Measurements from ENCODE around the gene ISCA2. TPM values are rescaled to one million over a fixed set of nuclear protein-coding genes. Genes with fewer than 3 reads are reported as not detected.
A peak's percentile ranks its signal among the peaks of the same experiment; 100 is the strongest.

ISCA2 gene
- total and polyA plus RNA-seq, 4 donors, result 19.7 to 24.7 (median 21.5) TPM

GRCh38 chr14:74495356-74495755 lies 1.8 kb downstream of the ISCA2 start:
- H3K9me3 ChIP-seq (ENCODE audit: control insufficient read depth in 4 of 4, insufficient read depth in 3 of 4, low read length in 3 of 4), result no peaks in the 10 kb centered on the region
- ATAC-seq (ENCODE audit: insufficient read depth, low FRiP score) (no peak), DNase-seq (no peak)
- TF ChIP-seq, protein P1, sequence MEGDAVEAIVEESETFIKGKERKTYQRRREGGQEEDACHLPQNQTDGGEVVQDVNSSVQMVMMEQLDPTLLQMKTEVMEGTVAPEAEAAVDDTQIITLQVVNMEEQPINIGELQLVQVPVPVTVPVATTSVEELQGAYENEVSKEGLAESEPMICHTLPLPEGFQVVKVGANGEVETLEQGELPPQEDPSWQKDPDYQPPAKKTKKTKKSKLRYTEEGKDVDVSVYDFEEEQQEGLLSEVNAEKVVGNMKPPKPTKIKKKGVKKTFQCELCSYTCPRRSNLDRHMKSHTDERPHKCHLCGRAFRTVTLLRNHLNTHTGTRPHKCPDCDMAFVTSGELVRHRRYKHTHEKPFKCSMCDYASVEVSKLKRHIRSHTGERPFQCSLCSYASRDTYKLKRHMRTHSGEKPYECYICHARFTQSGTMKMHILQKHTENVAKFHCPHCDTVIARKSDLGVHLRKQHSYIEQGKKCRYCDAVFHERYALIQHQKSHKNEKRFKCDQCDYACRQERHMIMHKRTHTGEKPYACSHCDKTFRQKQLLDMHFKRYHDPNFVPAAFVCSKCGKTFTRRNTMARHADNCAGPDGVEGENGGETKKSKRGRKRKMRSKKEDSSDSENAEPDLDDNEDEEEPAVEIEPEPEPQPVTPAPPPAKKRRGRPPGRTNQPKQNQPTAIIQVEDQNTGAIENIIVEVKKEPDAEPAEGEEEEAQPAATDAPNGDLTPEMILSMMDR (IDR thresholded peaks at IDR 0.05; ENCODE audit: control extremely low read depth, extremely low read depth), result no peak
- peaks cover 0 to 11% (median 1%) of the 10 kb centered on the region in 4 donors for H3K36me3 ChIP-seq (ENCODE audit: control insufficient read depth in 4 of 4, insufficient read depth in 4 of 4, low read length in 4 of 4)
- no peak overlapping the region for H3K27ac ChIP-seq (ENCODE audit: low read depth in 1 of 2, low read length in 1 of 2)
- H3K27me3 ChIP-seq (ENCODE audit: control insufficient read depth in 3 of 3, insufficient read depth in 3 of 3, low read length in 2 of 3), result peaks cover 0 to 4% (median 0%) of the 10 kb centered on the region in 3 donors
- H3K9ac ChIP-seq (ENCODE audit: insufficient read depth in 1 of 2, low read length in 2 of 2), result no peak overlapping the region
- WGBS, 2 donors, result 35 to 53% methylated on average over 2 of the region's 2 CpGs
- no peak overlapping the region for H3K4me3 ChIP-seq
- H3K4me1 ChIP-seq (ENCODE audit: control insufficient read depth in 5 of 5, insufficient read depth in 5 of 5, low read length in 5 of 5), result peaks cover 0 to 22% (median 15%) of the 10 kb centered on the region in 5 donors

- H3K4me3 ChIP-seq, result no peak overlapping the region
- H3K4me1 ChIP-seq (ENCODE audit: control insufficient read depth in 5 of 5, insufficient read depth in 5 of 5, low read length in 5 of 5), result peaks cover 0 to 8% (median 0%) of the 10 kb centered on the region in 5 donors
- ATAC-seq (ENCODE audit: insufficient read depth, low FRiP score) (no peak), DNase-seq (no peak)
- no peak overlapping the region for H3K27ac ChIP-seq (ENCODE audit: low read depth in 1 of 2, low read length in 1 of 2)
- 88 to 89% methylated on average over 10 of the region's 10 CpGs for WGBS, 2 donors
- no peaks in the 10 kb centered on the region for H3K9me3 ChIP-seq (ENCODE audit: control insufficient read depth in 4 of 4, insufficient read depth in 3 of 4, low read length in 3 of 4)
- TF ChIP-seq, protein P1 (IDR thresholded peaks at IDR 0.05; ENCODE audit: control extremely low read depth, extremely low read depth), result no peak
- H3K27me3 ChIP-seq (ENCODE audit: control insufficient read depth in 3 of 3, insufficient read depth in 3 of 3, low read length in 2 of 3), result no peaks in the 10 kb centered on the region
- peaks cover 0 to 7% (median 2%) of the 10 kb centered on the region in 4 donors for H3K36me3 ChIP-seq (ENCODE audit: control insufficient read depth in 4 of 4, insufficient read depth in 4 of 4, low read length in 4 of 4)
- no peak overlapping the region for H3K9ac ChIP-seq (ENCODE audit: insufficient read depth in 1 of 2, low read length in 2 of 2)
Measured at GRCh38 chr14:74500417-74501134, 7.0 kb downstream of the ISCA2 start.

DNA sequence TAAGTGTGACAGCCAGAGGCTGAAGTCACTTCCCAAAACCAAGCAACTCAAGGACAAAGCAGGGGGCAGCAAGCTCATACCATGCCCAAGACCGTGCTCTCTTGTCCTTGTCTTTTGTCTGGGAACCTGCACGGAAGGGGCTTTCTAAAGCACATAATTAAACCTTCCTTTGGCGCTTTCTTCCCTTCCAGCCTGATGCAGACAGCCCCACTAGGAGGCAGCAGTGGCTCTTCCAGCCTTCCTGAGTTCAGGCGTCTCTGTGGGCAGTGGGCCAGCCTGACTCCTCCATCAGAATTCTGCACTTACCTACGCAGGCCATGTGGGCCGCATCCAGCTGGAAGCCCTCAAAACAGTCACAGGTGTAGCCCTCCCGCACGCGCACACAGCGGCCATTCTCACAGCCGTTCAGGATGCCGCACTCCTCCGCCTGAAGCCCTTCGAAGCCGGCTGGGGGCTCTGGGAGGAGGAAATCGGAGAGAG lies 7.6 kb downstream of the ISCA2 start:
- Histone ChIP-seq H3K4me1 (ENCODE audit: control insufficient read depth in 5 of 5, insufficient read depth in 5 of 5, low read length in 5 of 5) (peaks cover 0 to 8% (median 0%) of the 10 kb centered on the region in 5 donors), H3K27me3 (ENCODE audit: control insufficient read depth in 3 of 3, insufficient read depth in 3 of 3, low read length in 2 of 3) (no peaks in the 10 kb centered on the region), H3K9ac (ENCODE audit: insufficient read depth in 1 of 2, low read length in 2 of 2) (no peak overlapping the region), H3K27ac (ENCODE audit: low read depth in 1 of 2, low read length in 1 of 2) (no peak overlapping the region), H3K36me3 (ENCODE audit: control insufficient read depth in 4 of 4, insufficient read depth in 4 of 4, low read length in 4 of 4) (peaks cover 0 to 4% (median 1%) of the 10 kb centered on the region in 4 donors), H3K9me3 (ENCODE audit: control insufficient read depth in 4 of 4, insufficient read depth in 3 of 4, low read length in 3 of 4) (no peaks in the 10 kb centered on the region), H3K4me3 (no peak overlapping the region)
- TF ChIP-seq, protein P1 (IDR thresholded peaks at IDR 0.05; ENCODE audit: control extremely low read depth, extremely low read depth), result peak; percentile 41
- DNase-seq, result peak; percentile 85 to 88 (median 86)
- peak; percentile 60 for ATAC-seq (ENCODE audit: insufficient read depth, low FRiP score)
- 56 to 61% methylated on average over 16 of the region's 16 CpGs for WGBS, 2 donors

Measured in lung (tissue), 12 donors.